ENCODE results near the gene NT5C3A. TPM values are rescaled to one million over a fixed set of nuclear protein-coding genes. Genes with fewer than 3 reads are reported as not detected.

The NT5C3A gene
- total RNA-seq, 4 donors from 2014 or later = 9.0 to 115 (median 55.7) TPM

- intact Hi-C loops (cut with DNase I; ENCODE audit: low total_unique reads) (no loop called here), in situ Hi-C loops (cut with MboI; ENCODE audit: low pct_ligation_motif_present in 1 of 4, low pct_unique_long_range_greater_than_20kb in 1 of 4, low sequenced_read_pairs in 3 of 4) (loop anchor here in 1 of 4 donors (25.0 kb wide), 1 partner anchor 622 kb away; the partner anchor contains the start of genes AVL9 and LSM5)
- Histone ChIP-seq H3K4me1 (peaks cover 17 to 47% (median 23%) of the 10 kb centered on the region in 4 donors), H3K27ac (peak within 1 kb of the TSS; percentile 79 to 92 (median 91)), H3K27me3 (no peaks in the 10 kb centered on the region), H3K36me3 (no peaks in the 10 kb centered on the region), H3K9me3 (no peaks in the 10 kb centered on the region), H3K4me3 (peak within 1 kb of the TSS; percentile 63 to 100 (median 96))
- TF ChIP-seq CTCF (IDR thresholded peaks at IDR 0.05) (peak; percentile 14 to 65 (median 59)), POLR2AphosphoS5 (IDR thresholded peaks at IDR 0.05) (no peak), EP300 (IDR thresholded peaks at IDR 0.05; ENCODE audit: low read depth) (no peak), POLR2A (IDR thresholded peaks at IDR 0.05) (no peak)
- 1% methylated on average over 23 of the region's 100 CpGs; no CpG with 5 or more reads in 1 of the 2 donors for WGBS, 2 donors (ENCODE audit: low coverage in 1 of 2)
- DNase-seq = peak; percentile 69
Measured at GRCh38 chr7:33109005-33109757, 46.6 kb upstream of the NT5C3A start, which contains the start of gene RP9. RP9 (minus strand) TSS chr7:33109404; CDS start chr7:33109372, 32 bp downstream.

GRCh38 chr7:33108554-33109004 is 46.0 kb upstream of the NT5C3A start:
- H3K27me3 ChIP-seq = no peaks in the 10 kb centered on the region
- TF ChIP-seq POLR2AphosphoS5 (IDR thresholded peaks at IDR 0.05) = no peak
- TF ChIP-seq CTCF (IDR thresholded peaks at IDR 0.05) = peak in 2 of 5 experiments; percentile 16 to 18
- intact Hi-C loops (cut with DNase I; ENCODE audit: low total_unique reads) = no loop called here
- peaks cover 17 to 47% (median 23%) of the 10 kb centered on the region in 4 donors for H3K4me1 ChIP-seq
- 2 to 5% methylated on average over 6 to 10 of the region's 10 CpGs for WGBS, 2 donors (ENCODE audit: low coverage in 1 of 2)
- peak; percentile 13 for DNase-seq
- H3K4me3 ChIP-seq = peak overlapping the region; percentile 63 to 100 (median 96)
- H3K9me3 ChIP-seq = no peaks in the 10 kb centered on the region
- peaks cover 0 to 1% (median under 1%) of the 10 kb centered on the region in 4 donors for H3K36me3 ChIP-seq
- H3K27ac ChIP-seq = peak overlapping the region; percentile 79 to 92 (median 91)
- in situ Hi-C loops (cut with MboI; ENCODE audit: low pct_ligation_motif_present in 1 of 4, low pct_unique_long_range_greater_than_20kb in 1 of 4, low sequenced_read_pairs in 3 of 4) = loop anchor here in 1 of 4 donors (25.0 kb wide), 1 partner anchor 621 kb away; the partner anchor contains the start of genes AVL9 and LSM5

- H3K4me3 ChIP-seq = peak overlapping the region in 1 of 4 donors; percentile 100
- peak; percentile 32 for DNase-seq
- WGBS, 2 donors (ENCODE audit: low coverage in 1 of 2) = 12 to 50% methylated on average over 3 to 7 of the region's 7 CpGs
- no peak for TF ChIP-seq POLR2AphosphoS5 (IDR thresholded peaks at IDR 0.05)
- no peak for TF ChIP-seq POLR2A (IDR thresholded peaks at IDR 0.05)
- TF ChIP-seq CTCF (IDR thresholded peaks at IDR 0.05) = peak in 4 of 5 experiments; percentile 12 to 36 (median 13)
- no peak for TF ChIP-seq EP300 (IDR thresholded peaks at IDR 0.05; ENCODE audit: low read depth)
- intact Hi-C loops (cut with DNase I; ENCODE audit: low total_unique reads) (no loop called here), in situ Hi-C loops (cut with MboI; ENCODE audit: low pct_ligation_motif_present in 1 of 4, low pct_unique_long_range_greater_than_20kb in 1 of 4, low sequenced_read_pairs in 3 of 4) (loop anchor here in 1 of 4 donors (25.0 kb wide), 1 partner anchor 620 kb away; the partner anchor contains the start of genes AVL9 and LSM5)
- H3K4me1 ChIP-seq = peaks cover 17 to 47% (median 23%) of the 10 kb centered on the region in 4 donors
- H3K9me3 ChIP-seq = no peaks in the 10 kb centered on the region
- H3K27ac ChIP-seq = peak overlapping the region in 1 of 4 donors; percentile 92
- H3K36me3 ChIP-seq = peaks cover 0 to 11% (median 5%) of the 10 kb centered on the region in 4 donors
- H3K27me3 ChIP-seq = no peaks in the 10 kb centered on the region
Measured at GRCh38 chr7:33107136-33108066, 44.8 kb upstream of the NT5C3A start.

Data from transverse colon (tissue), 4 donors.